Smooth muscle cell (in vitro differentiated cells): ENCODE measurements around the gene MCAM. TPM values are rescaled to one million over a fixed set of nuclear protein-coding genes. Genes with fewer than 3 reads are reported as not detected.

Source experiments
- DNase-seq: peaks from one replicate; lab custom pipeline; 2025; ENCODE audit not compliant: unreplicated experiment; lab: John Stamatoyannopoulos, UW
- H2AFZ ChIP-seq: fragments of 200-600 bp; sonication (generic); 2 replicates; pipeline ENCODE4 v1.6.0; 2016; ENCODE audit warnings: antibody characterized with exemption, low read depth, mild to moderate bottlenecking
- H3F3A ChIP-seq: fragments of 200-600 bp; sonication (generic); 2 replicates; pipeline ENCODE4 v1.6.0; 2017; ENCODE audit warnings: antibody characterized with exemption, low read depth
- H3K27ac ChIP-seq: fragments of 200-600 bp; sonication (generic); 2 replicates; pipeline ENCODE4 v1.5.1; 2016; ENCODE audit warnings: low read depth, mild to moderate bottlenecking
- H3K27me3 ChIP-seq: fragments of 200-600 bp; sonication (generic); 2 replicates; pipeline ENCODE4 v1.6.1; 2016; ENCODE audit warnings: low read depth, mild to moderate bottlenecking
- H3K36me3 ChIP-seq: fragments of 200-600 bp; sonication (generic); 2 replicates; pipeline ENCODE4 v1.5.1; 2016; ENCODE audit warnings: low read depth
- H3K4me1 ChIP-seq: fragments of 200-600 bp; sonication (generic); 2 replicates; pipeline ENCODE4 v1.5.1; 2016; ENCODE audit warnings: low read depth
- H3K4me2 ChIP-seq: fragments of 200-600 bp; sonication (generic); 2 replicates; pipeline ENCODE4 v1.6.0; 2016; ENCODE audit warnings: mild to moderate bottlenecking
- H3K4me3 ChIP-seq: fragments of 200-600 bp; sonication (generic); 2 replicates; pipeline ENCODE4 v1.5.1; 2016; ENCODE audit warnings: mild to moderate bottlenecking
- H3K79me2 ChIP-seq: fragments of 200-600 bp; sonication (generic); 2 replicates; pipeline ENCODE4 v1.6.0; 2016; ENCODE audit warnings: low read depth, mild to moderate bottlenecking
- H3K9ac ChIP-seq: fragments of 200-600 bp; sonication (generic); 2 replicates; pipeline ENCODE4 v1.6.0; 2016; ENCODE audit warnings: low read depth
- H3K9me3 ChIP-seq: fragments of 200-600 bp; sonication (generic); replicated peaks from 2 replicates; pipeline ENCODE4 v1.5.1; 2016; ENCODE audit warnings: low read depth
- H4K20me1 ChIP-seq: fragments of 200-600 bp; sonication (generic); 2 replicates; pipeline ENCODE4 v1.6.0; 2016; ENCODE audit warnings: low read depth
- WGBS: methylation state at CpG from one replicate; pipeline ENCODE4 v1.1.7; 2016; ENCODE audit warnings: low lambda C conversion rate; 5-methylcytosine and 5-hydroxymethylcytosine counted together
- polyA plus RNA-seq: library from polyadenylated mRNA; unstranded; fragments of >200 nt; fragmentation: Nextera tagmentation; extraction: Ambion mirVana; gene quantifications from 2 replicates; pipeline ENCODE4 v1.2.1, GENCODE V29; 2016
- total RNA-seq: library from RNA; depleted of rRNA; stranded (reverse); fragments of >200 nt; gene quantifications from 2 replicates; pipeline ENCODE4 v1.2.3, GENCODE V29; 2014
- TF ChIP-seq, protein P1 (sequence below): fragments of 200-600 bp; sonication (generic); IDR thresholded peaks from 2 replicates; pipeline ENCODE4 v1.5.1; 2017; ENCODE audit warnings: borderline replicate concordance, mild to moderate bottlenecking, antibody characterized with exemption; ENCODE audit not compliant: insufficient read depth, poor library complexity, severe bottlenecking

The MCAM gene
- total and polyA plus RNA-seq, 2 experiments from 2014 or later: 30.7 to 138 TPM

DNA sequence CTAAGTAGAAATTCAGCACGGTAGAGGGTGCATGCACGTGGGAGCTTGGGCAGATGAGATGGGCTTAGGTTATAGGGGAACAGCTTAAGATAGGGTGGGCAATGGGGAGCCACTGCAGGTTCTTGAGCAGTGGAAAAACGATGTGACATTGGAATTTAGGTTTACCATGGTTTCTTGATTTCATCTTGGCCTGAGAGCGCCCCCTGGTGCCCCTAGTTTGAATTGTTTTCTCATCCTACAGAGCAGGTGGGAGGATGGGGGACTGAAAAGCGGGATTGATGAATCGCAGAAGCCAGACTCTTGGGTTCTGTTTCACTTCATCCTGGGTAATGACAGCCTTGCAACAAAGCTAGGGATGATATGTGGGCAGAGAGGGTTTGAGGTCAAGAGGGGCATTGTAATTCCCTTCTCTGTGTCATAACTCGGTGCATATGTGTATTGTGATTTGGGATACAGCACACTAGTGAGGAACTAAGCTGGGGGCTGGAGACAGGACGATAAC lies 6.7 kb upstream of the MCAM start:
- DNase-seq: peak; percentile 42
- Histone ChIP-seq H4K20me1 (no peaks in the 10 kb centered on the region), H2AFZ (no peak overlapping the region), H3F3A (peaks cover 30% of the 10 kb centered on the region), H3K79me2 (no peaks in the 10 kb centered on the region), H3K27me3 (no peaks in the 10 kb centered on the region), H3K27ac (no peak overlapping the region), H3K4me1 (peaks cover 29% of the 10 kb centered on the region), H3K4me2 (no peak overlapping the region), H3K9ac (no peak overlapping the region), H3K4me3 (no peak overlapping the region), H3K36me3 (no peaks in the 10 kb centered on the region), H3K9me3 (no peaks in the 10 kb centered on the region)
- WGBS: 27% methylated on average over 8 of the region's 8 CpGs
- TF ChIP-seq, protein P1, sequence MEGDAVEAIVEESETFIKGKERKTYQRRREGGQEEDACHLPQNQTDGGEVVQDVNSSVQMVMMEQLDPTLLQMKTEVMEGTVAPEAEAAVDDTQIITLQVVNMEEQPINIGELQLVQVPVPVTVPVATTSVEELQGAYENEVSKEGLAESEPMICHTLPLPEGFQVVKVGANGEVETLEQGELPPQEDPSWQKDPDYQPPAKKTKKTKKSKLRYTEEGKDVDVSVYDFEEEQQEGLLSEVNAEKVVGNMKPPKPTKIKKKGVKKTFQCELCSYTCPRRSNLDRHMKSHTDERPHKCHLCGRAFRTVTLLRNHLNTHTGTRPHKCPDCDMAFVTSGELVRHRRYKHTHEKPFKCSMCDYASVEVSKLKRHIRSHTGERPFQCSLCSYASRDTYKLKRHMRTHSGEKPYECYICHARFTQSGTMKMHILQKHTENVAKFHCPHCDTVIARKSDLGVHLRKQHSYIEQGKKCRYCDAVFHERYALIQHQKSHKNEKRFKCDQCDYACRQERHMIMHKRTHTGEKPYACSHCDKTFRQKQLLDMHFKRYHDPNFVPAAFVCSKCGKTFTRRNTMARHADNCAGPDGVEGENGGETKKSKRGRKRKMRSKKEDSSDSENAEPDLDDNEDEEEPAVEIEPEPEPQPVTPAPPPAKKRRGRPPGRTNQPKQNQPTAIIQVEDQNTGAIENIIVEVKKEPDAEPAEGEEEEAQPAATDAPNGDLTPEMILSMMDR: peak; percentile 73

DNA sequence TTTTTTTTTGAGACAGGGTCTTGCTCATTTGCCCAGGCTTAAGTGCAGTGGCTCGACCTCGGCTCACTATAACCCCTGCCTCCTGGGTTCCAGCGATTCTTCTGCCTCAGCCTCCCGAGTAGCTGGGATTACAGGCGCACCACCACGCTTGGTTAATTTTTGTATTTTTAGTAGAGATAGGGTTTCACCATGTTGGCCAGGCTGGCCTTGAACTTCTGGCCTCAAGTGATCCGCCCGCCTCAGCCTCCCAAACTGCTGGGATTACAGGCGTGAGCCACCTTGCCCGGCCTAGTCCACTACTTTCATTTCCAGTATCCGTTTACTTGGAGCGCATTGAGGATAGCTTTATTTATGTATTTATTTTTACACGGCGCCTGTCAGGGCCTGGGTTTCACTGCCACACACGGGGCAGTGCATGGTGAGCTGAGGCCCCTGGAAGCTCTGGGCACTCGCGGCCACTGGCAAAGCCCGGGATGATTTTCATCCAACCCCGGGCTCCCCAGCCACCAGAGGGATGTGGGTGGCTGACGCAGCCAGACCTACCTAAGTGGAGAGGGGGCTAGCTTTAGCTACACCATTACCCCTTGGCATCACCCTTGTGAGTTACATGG lies 6.1 kb upstream of the MCAM start:
- Histone ChIP-seq H3F3A (peaks cover 34% of the 10 kb centered on the region), H3K4me1 (peaks cover 35% of the 10 kb centered on the region), H3K4me2 (no peak overlapping the region), H4K20me1 (no peaks in the 10 kb centered on the region), H3K9ac (no peak overlapping the region), H2AFZ (no peak overlapping the region), H3K27ac (no peak overlapping the region), H3K9me3 (no peaks in the 10 kb centered on the region), H3K79me2 (no peaks in the 10 kb centered on the region), H3K27me3 (no peaks in the 10 kb centered on the region), H3K36me3 (no peaks in the 10 kb centered on the region), H3K4me3 (no peak overlapping the region)
- DNase-seq: no peak
- WGBS: 95% methylated on average over 20 of the region's 20 CpGs
- TF ChIP-seq, protein P1: no peak

DNA sequence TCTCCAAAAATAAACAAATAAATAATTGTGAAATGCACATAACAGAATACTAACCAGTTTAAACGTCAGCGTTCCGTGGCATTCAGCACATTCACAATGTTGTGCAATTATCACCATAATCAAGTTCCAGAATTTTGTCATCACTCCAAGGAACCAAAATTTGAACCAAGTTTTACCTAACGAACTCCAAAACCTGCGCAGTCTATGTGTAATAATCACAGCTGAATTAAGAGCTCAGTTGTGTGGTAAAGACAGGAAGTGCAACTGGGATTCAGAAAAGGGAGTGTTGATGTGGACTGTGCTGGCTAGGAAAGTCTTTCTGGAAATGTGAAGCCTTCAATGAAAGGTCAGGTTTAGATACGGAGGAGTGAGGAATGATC lies 5.4 kb upstream of the MCAM start:
- Histone ChIP-seq H3K36me3 (no peaks in the 10 kb centered on the region), H3K27me3 (no peaks in the 10 kb centered on the region), H3K4me3 (no peak overlapping the region), H3K27ac (no peak overlapping the region), H3K4me1 (peaks cover 41% of the 10 kb centered on the region), H3K9ac (no peak overlapping the region), H3K79me2 (no peaks in the 10 kb centered on the region), H2AFZ (no peak overlapping the region), H3F3A (peaks cover 41% of the 10 kb centered on the region), H3K4me2 (no peak overlapping the region), H3K9me3 (no peaks in the 10 kb centered on the region), H4K20me1 (no peaks in the 10 kb centered on the region)
- 71% methylated on average over 6 of the region's 6 CpGs for WGBS
- TF ChIP-seq, protein P1: no peak
- DNase-seq: no peak
